IPS-15b (cell line): ENCODE measurements around the gene SMNDC1.
"Not testable (repeated sequence)": the region's sequence is repeated elsewhere in the genome, so short reads cannot be mapped to it uniquely, and the experiment has no call there.

Experiments
- H3K27me3 ChIP-seq: one replicate; pipeline ENCODE4 v1.6.1; 2013; ENCODE audit warnings: low read length; ENCODE audit not compliant: control insufficient read depth, insufficient read depth
- H3K36me3 ChIP-seq: one replicate; pipeline ENCODE4 v1.6.1; 2013; ENCODE audit warnings: low read length; ENCODE audit not compliant: control insufficient read depth, insufficient read depth
- H3K4me1 ChIP-seq: one replicate; pipeline ENCODE4 v1.6.1; 2013; ENCODE audit warnings: mild to moderate bottlenecking, low read length; ENCODE audit not compliant: control insufficient read depth, insufficient read depth
- H3K4me3 ChIP-seq: one replicate; pipeline ENCODE4 v1.5.1; 2013; ENCODE audit warnings: low read depth, low read length
- H3K9ac ChIP-seq: one replicate; pipeline ENCODE4 v1.6.1; 2013; ENCODE audit warnings: low read depth, mild to moderate bottlenecking, low read length
- H3K9me3 ChIP-seq: one replicate; pipeline ENCODE4 v1.6.1; 2013; ENCODE audit warnings: mild to moderate bottlenecking, low read length; ENCODE audit not compliant: control insufficient read depth, insufficient read depth

Gene SMNDC1

DNA sequence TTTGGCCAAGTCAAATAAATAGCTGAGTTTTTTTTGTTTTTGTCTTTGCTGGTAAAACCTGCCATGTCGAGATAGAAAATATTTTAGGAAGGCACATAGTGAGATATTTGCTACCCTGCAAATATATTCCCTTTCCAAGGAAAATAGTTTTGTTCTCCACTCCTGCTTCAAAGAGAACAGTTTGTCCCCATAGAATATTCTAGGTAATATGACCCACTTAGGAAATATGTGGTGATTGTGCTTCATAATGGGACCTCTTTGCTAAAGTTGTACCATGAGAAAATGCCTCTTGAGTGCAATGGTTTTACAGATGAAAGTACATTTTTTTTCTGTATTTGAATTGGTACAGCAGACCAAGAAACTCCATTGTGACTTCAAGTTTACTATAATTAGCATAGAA, 41.6 kb downstream of the SMNDC1 start:
- Histone ChIP-seq H3K4me3 (no peak overlapping the region), H3K9ac (no peak overlapping the region), H3K4me1 (no peaks in the 10 kb centered on the region), H3K27me3 (no peaks in the 10 kb centered on the region), H3K36me3 (no peaks in the 10 kb centered on the region), H3K9me3 (no peaks in the 10 kb centered on the region)

DNA sequence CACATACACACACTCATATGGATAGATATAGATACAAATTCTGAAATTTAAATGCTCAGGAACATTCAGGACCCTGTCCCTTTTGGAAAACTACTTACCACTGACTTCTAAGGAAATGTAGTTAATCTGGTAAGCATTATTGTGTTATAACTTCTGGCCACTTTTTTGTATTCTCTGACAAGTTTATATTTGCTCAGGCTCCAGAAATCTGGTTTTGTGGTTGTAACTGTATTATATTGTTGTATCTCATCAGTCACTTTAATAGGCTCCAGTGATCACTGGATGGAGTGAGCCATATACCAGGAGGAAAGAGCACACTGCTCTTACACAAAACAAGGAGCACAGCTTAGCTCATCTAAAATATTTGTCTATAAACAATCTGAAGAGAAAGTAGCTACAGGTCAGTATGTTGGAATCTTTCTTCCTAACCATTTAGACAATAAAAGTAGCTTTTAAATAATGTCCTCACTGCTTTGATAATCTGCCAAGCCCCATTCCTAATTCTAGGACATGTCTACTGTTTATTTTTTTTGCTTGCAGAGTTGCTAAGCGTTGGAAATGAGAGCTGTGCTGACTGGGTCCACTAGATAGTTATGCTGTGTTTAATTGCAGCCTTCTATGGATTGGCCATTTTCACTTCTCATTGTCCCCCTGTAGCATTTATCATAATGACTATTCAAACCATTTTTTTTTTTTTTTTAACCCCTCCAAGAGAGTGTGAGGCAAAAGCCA, 43.8 kb downstream of the SMNDC1 start:
- H3K9me3 ChIP-seq = no peaks in the 10 kb centered on the region
- H3K4me1 ChIP-seq = no peaks in the 10 kb centered on the region
- no peaks in the 10 kb centered on the region for H3K27me3 ChIP-seq
- H3K9ac ChIP-seq = no peak overlapping the region
- no peaks in the 10 kb centered on the region for H3K36me3 ChIP-seq
- H3K4me3 ChIP-seq = no peak overlapping the region

DNA sequence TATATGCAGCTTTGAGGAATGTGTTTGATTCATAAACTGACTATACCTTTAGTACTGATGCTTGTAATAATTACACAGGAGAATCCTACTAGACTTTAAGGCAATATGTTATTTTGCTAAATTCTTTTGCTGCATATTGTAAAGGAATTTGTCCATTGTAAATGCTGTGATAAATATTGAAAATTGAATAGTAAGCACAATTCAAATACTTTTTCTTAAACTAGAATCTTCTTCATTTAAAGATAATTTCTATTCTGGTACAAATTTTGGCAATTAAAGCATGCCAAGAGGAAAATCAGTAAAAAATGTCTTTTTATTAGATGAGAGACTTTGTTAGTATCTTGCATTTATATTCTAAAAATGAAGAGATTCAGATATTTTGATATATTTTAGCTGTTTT, 45.4 kb downstream of the SMNDC1 start:
- Histone ChIP-seq H3K9ac (no peak overlapping the region), H3K27me3 (no peaks in the 10 kb centered on the region), H3K9me3 (no peaks in the 10 kb centered on the region), H3K4me3 (no peak overlapping the region), H3K36me3 (no peaks in the 10 kb centered on the region), H3K4me1 (no peaks in the 10 kb centered on the region)

DNA sequence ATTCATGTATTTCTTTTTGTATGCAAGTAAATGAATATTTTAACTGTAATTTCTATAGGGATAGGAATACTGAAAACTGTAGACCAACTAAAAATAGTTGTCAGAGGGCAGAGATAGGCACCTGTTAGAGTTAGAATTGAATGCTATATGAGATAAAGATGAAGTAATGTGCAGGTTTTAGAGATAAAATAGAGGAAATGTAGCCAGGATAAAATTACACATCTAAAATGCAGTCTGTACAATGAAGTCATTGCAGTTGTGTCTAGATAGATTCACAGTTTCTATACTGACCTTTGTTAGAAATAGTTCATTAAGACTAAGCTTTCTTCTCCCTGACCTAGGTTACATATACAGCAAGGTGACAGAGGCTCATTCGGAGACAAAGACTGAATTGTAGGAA, 46.2 kb downstream of the SMNDC1 start:
- Histone ChIP-seq H3K9ac (no peak overlapping the region), H3K4me3 (no peak overlapping the region), H3K36me3 (no peaks in the 10 kb centered on the region), H3K4me1 (no peaks in the 10 kb centered on the region), H3K9me3 (no peaks in the 10 kb centered on the region), H3K27me3 (no peaks in the 10 kb centered on the region)

DNA sequence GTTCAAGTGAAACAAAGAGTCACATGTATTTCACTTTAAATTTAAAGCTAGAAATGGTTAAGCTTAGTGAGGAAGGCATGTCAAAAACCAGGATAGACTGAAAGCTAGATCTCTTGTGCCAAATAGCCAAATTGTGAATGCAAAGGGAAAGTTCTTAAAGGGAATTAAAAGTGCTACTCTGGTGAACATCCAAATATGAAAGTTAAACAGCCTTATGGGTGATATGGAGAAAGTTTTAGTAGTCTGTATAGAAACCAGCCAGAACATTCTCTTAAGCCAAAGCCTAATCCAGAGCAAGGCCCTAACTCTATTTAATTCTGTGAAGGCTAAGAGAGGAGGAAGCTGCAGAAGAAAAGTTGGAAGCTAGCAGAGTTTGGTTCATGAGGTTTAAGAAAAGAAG, 50.3 kb downstream of the SMNDC1 start:
- Histone ChIP-seq H3K36me3 (no peaks in the 10 kb centered on the region), H3K9ac (no peak overlapping the region), H3K4me3 (no peak overlapping the region), H3K9me3 (no peaks in the 10 kb centered on the region), H3K4me1 (no peaks in the 10 kb centered on the region), H3K27me3 (no peaks in the 10 kb centered on the region)

DNA sequence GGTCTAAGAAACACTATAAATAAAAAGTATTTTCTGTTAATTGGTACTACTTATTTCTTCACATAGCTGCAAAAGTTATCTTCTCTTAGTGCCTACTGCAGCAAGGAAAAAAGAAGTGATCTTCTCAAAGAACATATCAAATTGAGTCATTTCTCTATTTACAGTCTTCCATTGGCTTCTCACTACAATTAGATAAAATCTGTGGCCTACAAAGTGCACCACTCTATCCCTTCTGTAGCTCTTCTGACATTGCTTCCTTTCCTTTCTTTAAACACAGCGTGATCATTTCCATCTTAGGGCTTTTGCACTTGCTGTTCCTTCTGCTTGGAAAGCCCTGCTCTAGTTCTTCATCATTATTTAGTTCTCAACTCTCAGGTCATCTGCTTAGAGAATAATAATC, 52.6 kb downstream of the SMNDC1 start:
- Histone ChIP-seq H3K9me3 (no peaks in the 10 kb centered on the region), H3K9ac (no peak overlapping the region), H3K36me3 (no peaks in the 10 kb centered on the region), H3K27me3 (no peaks in the 10 kb centered on the region), H3K4me1 (no peaks in the 10 kb centered on the region), H3K4me3 (no peak overlapping the region)

DNA sequence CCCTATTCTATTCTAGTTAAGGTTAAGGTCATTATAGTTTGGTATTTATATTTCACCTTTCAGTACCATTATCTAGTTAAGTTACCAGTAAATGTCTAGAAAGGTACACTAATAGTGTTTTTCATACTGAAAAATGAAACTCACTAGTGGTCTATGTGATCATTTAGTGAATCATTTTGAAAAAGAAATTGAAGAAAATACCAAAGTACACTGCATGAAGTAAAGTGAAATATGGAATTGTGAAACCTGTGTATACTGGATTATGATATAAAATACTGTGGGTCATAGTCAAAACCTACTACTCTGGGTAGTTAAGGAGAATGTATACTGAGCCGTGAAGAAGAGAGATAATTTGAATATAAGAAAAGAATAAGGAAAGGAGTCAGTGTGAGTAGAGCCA, 53.3 kb downstream of the SMNDC1 start:
- H3K4me1 ChIP-seq, H3K27me3 ChIP-seq, H3K36me3 ChIP-seq, H3K9me3 ChIP-seq, H3K4me3 ChIP-seq, H3K9ac ChIP-seq: not testable (repeated sequence)

DNA sequence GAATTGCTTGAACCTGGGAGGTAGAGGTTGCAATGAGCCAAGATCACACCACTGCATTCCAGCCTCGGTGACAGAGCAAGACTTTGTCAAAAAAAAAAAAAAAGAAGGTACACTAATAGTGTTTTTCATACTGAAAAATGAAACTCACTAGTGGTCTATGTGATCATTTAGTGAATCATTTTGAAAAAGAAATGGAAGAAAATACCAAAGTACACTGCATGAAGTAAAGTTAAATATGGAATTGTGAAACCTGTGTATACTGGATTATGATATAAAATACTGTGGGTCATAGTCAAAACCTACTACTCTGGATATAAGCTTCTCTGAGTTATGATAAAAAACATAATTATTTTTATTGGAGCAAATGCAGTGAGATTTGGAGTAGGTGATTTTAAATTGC, 55.2 kb downstream of the SMNDC1 start:
- H3K9me3 ChIP-seq, H3K27me3 ChIP-seq, H3K4me1 ChIP-seq, H3K36me3 ChIP-seq, H3K9ac ChIP-seq, H3K4me3 ChIP-seq: not testable (repeated sequence)

DNA sequence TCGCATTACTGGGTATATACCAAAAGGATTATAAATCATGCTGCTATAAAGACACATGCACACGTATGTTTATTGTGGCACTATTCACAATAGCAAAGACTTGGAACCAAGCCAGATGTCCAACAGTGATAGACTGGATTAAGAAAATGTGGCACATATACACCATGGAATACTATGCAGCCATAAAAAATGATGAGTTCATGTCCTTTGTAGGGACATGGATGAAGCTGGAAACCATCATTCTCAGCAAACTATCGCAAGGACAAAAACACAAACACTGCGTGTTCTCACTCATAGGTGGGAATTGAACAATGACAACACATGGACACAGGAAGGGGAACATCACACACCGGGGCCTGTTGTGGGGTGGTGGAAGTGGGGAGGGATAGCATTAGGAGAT, 56.9 kb downstream of the SMNDC1 start:
- H3K9ac ChIP-seq, H3K4me3 ChIP-seq, H3K4me1 ChIP-seq, H3K27me3 ChIP-seq, H3K9me3 ChIP-seq, H3K36me3 ChIP-seq: not testable (repeated sequence)

DNA sequence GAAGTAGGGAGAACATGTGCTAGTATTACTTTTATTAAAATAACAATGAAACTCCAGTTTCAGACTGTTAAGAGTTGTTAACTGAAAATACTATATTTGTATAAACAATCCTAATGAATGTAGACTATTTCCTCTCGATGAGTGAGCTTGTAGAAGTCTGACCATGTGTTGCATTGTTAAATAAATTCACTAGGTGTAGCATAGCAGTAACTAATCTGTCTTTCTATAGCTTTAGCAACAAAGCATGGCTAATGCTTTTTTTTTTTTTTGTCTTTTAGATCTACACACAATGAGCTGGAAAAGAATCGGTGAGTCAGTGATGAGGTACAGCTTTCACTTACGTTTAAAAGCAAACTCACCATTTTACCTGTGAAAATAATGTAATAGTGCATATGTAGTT, 60.2 kb downstream of the SMNDC1 start:
- Histone ChIP-seq H3K4me3 (no peak overlapping the region), H3K27me3 (no peaks in the 10 kb centered on the region), H3K4me1 (peaks cover 7% of the 10 kb centered on the region), H3K36me3 (no peaks in the 10 kb centered on the region), H3K9ac (no peak overlapping the region), H3K9me3 (no peaks in the 10 kb centered on the region)

DNA sequence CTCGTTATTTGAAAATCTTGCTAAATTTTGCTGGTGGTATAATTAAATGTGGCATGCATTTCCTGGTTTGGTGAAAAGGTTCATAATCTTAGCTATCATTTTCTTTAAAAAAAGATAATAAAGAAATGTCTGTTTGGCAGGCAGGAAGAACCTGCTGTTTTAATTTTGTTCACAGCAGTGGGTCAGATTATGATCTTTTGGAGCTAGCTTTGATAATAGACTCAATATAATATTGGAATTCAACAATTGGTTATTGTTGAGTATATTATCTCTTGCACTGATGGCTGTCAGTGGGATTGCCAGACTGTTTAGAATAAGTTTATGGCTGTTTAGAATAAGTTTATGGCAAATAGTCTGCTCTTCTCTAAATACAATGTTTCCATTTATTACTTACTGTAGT, 62.2 kb downstream of the SMNDC1 start:
- Histone ChIP-seq H3K36me3 (no peaks in the 10 kb centered on the region), H3K4me1 (peaks cover 7% of the 10 kb centered on the region), H3K9ac (no peak overlapping the region), H3K9me3 (no peaks in the 10 kb centered on the region), H3K4me3 (no peak overlapping the region), H3K27me3 (no peaks in the 10 kb centered on the region)

DNA sequence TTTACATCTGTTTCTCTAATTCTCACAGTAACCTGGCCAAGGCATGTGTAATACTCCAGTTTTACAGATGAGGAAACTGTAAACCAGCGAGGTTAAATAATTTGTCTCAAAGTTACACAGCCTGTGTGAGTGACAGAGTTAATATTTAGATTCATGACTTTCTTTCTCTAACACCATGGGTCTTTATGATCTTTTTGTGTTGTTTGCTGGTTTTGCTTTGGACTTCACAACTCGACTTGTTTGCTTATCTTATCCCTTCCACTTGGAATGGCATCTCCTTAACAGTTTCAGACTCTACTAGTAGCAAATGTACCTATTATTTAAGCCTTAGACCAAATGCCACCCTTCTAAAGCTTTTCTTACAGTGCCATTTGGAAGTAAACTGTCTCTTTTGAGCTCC, 62.9 kb downstream of the SMNDC1 start:
- peaks cover 7% of the 10 kb centered on the region for H3K4me1 ChIP-seq
- no peak overlapping the region for H3K9ac ChIP-seq
- H3K4me3 ChIP-seq = no peak overlapping the region

More for the DNA sequence above, 62.9 kb downstream of the SMNDC1 start:
- Histone ChIP-seq H3K36me3 (no peaks in the 10 kb centered on the region), H3K9me3 (no peaks in the 10 kb centered on the region), H3K27me3 (no peaks in the 10 kb centered on the region)
